Regular cardiac myocyte (primary cell): ENCODE data around the gene RAP2C. TPM values are rescaled to one million over a fixed set of nuclear protein-coding genes. Genes with fewer than 3 reads are reported as not detected.

ENCODE experiments used
- total RNA-seq: library from RNA; depleted of rRNA; stranded (reverse); fragments of >200 nt; gene quantifications from 2 replicates; pipeline ENCODE4 v1.2.3, GENCODE V29; 2014

RAP2C gene
- total RNA-seq = 16.1 and 39.7 TPM in 2 replicates

GRCh38 chrX:132219343-132219768, at the start of gene RAP2C:
Gene RAP2C, minus strand, starts transcription at chrX:132219447. Its CDS starts 2,179 bp downstream, at chrX:132217268.

Other genes with a start within 250 kb of the RAP2C start
- gene STK26, start 196.1 kb downstream of the RAP2C start, total RNA-seq = 9.0 and 11.7 TPM in 2 replicates
- gene FRMD7, start 91.4 kb downstream of the RAP2C start, total RNA-seq = not detected in 2 replicates